ENCODE measurements around the gene AVL9.
"Not testable (repeated sequence)": the region's sequence is repeated elsewhere in the genome, so short reads cannot be mapped to it uniquely, and the experiment has no call there.

AVL9 gene

DNA sequence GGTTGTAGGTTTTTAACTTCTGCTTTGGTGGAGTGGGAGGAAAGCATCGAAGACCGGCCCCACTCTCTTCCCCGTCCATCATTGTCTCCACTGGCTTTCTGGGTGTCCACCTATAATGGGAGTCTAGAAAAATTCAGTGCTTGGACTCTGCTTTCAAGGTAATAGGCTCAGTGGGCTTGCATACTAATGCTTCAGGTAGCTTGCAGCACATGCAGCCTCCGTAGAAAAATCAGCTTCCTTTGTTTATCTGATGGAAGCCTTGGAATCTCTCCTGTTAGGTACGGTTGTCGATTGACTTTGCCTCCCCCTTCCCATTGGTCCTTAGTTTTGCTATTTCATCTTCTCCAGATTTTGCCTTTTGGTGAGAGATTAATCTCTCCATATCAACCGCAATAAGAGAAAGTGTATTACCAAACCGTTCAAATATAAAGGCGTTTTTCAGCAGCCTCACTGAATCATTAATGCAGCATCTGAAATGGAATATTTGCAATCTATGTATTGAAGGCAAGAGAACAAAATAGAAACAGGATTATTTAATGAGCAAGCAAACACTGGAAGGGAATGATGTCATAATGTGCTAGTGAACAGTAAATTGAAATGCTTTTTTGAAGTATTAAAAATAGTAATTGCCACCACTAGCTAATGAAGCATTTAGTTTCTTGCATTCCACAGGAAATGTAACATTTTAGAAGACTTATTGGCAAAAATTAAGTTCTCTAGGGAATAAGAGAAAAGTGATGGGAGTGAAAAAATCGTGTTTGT, 944 bp downstream of the AVL9 start:
- no peak for DNase-seq

DNA sequence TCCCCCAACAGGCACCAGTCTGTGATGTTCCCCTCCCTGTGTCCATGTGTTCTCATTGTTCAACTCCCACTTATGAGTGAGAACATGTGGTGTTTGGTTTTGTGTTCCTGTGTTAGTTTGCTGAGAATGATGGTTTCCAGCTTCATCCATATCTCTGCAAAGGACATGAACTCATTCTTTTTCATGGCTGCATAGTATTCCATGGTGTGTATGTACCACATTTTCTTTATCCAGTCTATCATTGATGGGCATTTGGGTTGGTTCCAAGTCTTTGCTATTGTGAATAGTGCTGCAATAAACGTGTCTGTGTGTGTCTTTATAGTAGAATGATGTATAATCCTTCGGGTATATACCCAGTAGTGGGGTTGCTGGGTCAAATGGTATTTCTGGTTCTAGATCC, 4.5 kb downstream of the AVL9 start:
- DNase-seq: not testable (repeated sequence)

DNA sequence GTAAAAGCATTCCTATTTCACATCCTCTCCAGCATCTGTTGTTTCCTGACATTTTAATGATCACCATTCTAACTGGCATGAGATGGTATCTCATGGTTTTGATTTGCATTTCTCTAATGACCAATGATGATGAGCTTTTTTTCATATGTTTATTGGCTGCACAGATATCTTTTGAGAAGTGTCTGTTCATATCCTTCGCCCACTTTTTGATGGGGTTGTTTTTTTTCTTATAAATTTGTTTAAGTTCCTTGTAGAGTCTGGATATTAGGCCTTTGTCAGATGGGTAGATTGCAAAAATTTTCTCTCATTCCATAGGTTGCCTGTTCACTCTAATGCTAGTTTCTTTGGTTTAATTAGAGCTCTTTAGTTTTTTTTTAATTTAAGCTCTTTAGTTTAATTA, 4.9 kb downstream of the AVL9 start:
- not testable (repeated sequence) for DNase-seq

DNA sequence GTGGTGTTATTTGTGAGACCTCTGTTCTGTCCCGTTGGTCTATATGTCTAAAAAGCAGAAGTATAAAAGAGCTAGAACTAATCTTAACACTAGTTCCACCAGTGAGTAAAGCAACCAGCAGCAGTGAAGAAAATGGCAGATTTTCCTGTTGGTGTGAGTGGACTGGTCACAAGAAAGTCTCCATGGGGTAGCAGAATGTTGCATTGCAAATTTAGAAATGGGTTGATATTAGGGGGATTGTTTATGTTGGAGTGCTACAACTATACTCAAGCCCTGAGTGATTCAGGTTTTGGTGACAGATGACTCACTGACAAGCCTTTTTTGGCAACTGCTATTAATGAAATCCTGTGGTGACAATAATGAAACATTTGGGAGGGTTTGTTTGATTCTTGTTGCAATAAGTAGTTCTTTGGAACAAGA, 5.6 kb downstream of the AVL9 start:
- no peak for DNase-seq

DNA sequence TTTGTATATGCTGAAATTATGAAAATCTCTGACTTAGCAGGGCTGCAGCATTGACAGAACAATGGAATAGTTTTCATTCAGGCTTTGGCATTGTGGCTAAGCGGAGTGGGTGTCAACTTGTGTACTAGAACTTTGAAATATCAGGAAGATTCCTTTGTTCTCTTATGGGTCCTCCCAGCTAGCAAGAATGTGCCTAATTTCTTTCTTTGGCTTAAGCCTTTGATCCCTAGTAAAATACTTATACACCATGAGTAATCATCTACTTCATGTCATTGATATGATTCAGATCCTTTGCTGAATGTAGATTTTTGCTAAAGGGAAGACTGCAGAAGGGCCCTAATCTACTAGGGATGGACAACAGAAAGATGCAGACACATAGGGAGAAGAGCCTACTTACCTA, 6.2 kb downstream of the AVL9 start:
- no peak for DNase-seq

DNA sequence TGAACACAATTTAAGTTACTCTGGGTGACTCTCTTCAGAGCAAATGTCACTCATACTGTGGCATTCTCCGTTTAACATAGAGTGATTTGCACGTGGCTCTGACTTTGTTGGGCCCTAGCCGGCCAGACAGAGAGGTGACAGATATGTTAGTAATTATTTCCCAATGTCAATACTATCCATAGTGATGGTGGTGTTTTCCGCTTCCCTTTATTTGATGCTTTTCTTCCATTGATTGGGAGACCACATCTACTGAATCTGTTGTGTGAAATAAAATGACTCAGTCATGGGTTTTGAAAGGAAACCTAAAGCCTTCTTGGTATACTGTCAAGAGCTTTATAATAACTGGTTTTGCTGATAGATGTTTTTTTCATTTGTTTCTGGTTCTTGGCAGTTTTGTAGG, 7.4 kb downstream of the AVL9 start:
- no peak for DNase-seq

DNA sequence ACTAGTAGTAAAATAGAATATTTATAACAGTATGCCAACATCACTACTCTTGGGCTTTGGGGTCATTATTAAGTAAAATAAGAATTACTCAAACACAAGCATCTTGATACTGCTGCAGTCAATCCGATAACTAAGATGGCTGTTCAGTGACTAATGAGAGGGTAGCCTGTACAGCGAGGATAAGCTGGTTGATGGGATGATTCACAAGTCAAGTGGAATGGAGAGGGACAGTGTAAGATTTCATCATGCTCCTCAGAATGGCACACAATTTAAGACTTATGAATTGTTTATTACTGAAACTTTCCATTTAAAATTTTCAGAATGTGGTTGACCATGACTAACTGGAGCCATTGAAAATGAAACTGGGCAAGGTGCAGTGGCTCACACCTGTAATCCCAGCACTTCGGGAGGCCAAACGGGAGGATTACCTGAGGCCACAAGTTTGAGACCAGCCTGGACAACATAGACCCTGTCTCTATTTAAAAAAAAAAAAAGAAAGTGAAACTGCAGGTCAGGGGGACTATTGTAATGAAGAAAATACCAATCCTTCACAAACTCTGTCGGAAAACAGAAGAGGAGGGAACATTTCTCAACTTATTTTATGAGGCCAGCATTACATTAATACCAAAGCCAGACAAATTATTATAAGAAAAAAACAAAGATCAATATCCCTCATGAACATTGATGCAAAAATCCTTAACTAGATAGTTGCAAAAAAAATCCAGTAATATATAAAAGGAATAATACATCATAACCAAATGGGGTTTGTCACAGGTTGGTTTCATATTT, 11.2 kb downstream of the AVL9 start:
- no peak for DNase-seq

DNA sequence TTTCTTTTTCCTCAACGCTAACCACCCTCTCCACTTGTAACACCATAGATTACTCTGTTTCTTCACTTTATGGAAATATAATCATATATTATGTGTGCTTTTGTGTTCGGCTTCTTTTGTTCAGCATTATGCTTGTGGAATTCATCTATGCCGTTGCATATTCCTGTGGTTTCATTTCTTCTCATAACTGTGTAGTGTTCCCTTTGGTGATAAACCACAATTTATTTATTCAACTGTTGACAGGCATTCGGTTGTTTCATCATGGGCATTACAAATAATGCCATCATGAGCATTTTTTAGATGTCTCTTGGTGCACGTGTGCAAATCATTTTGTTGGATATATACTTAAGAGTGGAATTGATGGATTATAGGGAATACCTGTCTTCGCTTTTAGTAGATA, 12.1 kb downstream of the AVL9 start:
- no peak for DNase-seq

DNA sequence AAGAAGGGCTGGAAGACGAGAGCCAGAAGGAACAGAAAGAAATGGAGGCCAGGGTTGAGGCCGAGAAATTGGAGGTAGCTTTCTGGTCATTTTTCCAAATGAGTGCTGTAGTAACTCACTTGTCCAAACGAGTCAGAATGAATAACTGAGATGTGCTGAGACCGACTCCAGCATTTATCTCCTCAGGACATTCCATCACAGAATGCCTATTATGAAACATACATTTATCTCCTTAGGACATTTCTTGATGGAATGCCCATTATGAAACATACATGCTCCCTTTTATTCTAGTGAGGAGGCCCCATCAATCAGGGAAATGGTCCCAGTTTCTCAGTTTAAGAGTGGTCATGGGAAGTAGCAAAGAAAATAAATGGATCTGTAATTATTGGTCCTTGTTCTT, 16.5 kb downstream of the AVL9 start:
- no peak for DNase-seq

DNA sequence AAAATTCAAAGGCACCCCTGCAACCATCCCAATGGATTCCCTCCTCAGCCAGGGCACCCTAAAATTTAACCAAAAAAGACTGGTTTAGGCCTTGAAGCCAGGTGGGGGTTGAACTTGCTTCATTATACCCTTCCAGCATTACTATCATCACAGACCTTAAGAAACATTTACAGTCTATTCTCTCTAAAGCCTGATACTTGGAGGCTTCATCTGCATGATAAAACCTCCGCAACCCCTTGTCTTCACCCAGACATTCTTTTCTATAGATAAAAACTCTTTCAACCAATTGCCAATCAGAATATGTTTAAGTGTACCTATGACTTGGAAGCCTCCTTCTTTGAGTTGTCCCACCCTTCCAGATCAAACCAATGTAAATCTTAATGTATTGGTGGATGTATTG, 17.9 kb downstream of the AVL9 start:
- no peak for DNase-seq

DNA sequence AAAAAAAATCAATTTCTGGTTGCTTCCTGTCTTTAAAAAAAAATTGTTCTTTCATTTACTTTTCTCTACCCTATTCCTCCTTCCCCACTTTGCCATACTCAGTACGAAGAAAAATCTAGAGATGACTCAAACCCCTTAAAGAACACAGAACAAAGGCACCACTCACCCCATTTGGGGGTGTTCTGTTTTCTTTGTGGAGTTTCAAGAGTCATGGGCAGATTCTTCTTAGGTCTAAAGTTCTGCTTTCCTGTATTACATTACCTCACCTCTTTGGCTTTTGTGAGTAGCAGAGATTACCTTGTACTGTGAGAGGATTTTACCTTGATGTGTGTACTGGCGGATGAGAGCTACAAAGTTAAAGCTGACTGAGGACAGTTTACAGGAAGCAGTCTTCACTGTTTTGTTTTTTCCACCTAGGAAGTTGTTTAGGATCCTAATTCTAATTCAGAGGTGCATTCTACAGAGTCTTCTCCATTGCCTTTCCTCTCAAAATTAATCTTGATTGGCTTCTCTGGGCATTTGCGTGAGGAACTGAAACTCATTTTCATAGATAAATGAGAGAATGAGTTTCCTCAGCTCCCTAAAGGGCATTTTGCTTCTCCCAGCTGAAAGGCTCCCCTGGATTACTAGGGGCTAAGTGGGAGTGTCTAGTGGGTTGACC, 20.7 kb downstream of the AVL9 start:
- no peak for DNase-seq

DNA sequence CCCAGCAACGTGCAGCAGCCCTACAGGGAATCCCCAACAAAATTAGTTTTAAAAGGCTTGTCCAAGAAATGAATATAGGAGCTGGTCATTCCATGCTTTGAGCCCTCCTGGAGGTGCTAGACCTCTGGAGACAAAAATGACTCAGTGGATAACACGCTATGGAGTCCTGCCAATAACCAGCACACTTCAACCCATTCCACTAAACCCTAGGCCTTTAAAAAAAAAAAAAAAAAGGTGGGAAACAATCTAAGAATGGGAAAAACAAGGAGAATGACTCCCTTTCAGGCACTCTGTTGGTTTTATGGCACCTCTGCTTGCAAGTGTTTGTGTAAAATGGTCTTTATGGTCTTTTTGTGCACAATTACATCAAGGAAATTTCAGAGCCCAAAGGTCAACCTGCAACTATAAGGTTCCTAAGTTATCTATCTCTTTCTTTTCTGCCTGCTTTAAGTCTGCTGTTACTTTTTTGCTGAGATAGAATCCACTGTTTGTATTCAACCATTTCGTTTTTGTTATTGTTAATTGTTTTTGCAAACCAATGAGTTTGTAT, 21.3 kb downstream of the AVL9 start:
- DNase-seq: no peak

DNA sequence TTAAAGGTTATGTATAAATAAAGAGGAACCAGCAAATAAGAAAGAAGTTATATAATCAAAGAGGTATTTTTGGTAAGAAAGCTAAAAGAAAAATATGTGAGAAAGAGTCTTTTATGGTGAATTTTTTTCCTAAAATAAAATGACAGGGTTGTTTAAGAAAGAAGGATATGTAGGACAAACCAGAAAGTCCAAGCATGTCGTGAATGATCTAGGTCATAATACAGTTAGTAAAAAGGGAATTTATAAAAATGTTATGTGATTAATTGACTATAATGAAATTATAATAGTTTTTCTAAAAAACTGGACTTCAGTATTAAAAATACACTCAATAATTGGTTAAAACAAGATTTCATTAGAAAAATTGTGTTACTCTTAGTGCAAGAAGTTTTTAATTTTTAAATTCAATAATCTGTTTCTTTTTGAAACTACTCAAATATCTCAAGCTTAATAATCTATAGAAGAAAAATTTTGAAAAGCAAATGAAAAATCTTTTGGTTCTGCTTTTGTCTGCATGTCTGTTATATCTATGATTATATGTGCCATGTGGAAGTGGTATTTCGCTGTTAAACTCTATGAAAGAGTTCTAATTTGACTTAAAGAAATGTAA, 23.3 kb downstream of the AVL9 start:
- peak; percentile 1 to 14 for DNase-seq

DNA sequence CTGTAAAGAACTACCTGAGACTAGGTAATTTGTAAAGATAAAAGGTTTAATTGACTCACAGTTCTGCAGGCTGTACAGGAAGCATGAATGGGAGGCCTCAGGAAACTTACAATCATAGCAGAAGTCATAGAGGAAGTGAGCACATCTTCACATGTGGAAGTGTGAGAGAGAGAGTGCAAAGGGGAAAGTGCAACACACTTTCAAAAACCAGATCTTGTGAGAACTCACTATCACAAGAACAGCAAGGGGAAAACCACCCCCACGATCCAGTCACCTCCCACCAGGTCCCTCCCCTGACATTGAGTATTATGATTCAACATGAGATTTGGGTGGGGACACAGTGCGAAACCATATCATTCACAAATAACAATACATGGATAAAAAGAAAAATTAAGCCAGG, 24.5 kb downstream of the AVL9 start:
- peak in 1 of 2 experiments; percentile 1 for DNase-seq

DNA sequence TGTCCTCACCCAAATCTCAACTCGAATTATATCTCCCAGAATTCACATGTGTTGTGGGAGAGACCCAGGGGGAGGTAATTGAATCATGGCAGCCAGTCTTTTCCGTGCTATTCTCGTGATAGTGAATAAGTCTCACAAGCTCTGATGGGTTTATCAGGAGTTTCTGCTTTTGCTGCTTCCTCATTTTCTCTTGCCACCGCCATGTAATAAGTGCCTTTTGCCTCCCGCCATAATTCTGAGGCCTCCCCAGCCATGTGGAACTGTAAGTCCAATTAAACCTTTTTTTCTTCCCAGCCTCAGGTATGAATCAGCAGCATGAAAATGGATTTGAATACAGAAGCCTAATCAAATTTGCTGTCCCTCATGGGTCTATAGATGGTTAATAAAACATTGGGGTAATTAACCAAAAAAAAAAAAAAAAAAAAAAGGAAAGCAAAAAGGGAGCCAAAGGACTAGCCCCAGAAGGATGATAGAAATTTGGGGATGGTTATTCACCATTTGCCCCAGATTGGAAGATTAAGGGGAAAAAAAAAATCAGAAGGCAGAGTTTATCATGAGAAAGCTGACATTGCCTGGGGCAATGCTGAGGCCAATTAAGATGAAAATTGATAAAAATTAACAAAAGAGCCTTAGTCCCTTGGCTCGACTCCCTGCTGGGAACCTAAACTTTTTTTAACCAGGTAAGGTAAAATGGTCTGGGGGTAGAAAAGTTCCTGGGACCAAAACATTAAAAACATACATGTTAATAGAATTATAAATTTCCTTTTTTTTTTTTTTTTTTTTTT, 27.6 kb downstream of the AVL9 start:
- no peak for DNase-seq

DNA sequence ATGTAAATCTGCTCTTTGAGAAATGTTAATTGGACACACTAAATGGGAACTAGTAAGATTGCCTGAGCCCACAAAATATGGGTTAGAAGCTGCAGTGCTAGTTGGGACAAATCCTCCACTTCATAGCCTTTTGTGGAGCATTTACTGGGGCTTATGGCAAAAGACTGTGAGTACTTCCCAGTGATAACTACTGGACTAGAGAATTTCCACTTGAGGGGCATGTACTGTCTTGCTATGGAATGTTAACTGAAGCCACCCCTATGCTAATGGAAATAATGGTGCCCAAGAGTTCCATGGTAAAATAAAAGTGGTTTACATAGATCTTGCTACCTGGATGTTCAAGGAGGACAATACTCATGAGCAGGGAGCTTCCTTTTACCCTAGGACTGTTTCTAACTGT, 29.3 kb downstream of the AVL9 start:
- no peak for DNase-seq

DNA sequence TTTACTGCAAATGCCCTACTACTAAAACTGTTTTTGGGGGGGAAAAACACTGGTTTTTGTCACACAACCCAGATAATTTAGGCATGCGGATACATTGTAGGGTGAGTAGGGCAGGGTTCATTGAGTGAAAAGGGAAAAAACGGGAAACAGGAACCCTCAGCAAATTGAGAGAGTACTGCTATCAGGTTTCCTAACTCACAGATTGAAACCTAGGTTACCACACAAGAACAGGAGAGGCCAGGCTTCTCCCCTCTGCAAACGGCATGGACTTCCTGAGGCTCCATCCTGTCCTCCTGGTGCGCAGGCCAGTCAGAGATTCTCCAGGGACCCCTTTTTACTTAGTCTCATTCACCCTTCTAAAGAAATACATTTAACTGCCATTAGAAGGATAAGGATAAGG, 30.6 kb downstream of the AVL9 start:
- no peak for DNase-seq

DNA sequence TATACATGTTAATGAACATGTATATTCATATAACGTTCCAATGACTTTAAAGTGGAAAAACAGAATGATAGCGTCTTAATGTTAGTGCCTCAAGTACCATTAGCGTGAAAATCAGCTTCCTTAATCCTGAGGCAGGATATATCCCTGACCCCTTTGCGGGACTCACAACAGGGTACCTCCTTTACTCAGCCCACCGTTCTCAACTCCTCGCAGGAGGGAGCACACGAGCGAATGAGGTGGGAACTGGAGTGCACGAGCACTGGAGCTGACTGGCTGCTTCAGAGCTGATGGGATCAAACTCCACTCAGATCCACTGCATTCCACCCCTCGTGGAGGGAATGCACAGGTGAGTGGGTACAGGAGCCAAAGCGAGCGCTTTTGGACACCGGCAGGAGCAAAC, 36.1 kb downstream of the AVL9 start:
- no peak for DNase-seq

DNA sequence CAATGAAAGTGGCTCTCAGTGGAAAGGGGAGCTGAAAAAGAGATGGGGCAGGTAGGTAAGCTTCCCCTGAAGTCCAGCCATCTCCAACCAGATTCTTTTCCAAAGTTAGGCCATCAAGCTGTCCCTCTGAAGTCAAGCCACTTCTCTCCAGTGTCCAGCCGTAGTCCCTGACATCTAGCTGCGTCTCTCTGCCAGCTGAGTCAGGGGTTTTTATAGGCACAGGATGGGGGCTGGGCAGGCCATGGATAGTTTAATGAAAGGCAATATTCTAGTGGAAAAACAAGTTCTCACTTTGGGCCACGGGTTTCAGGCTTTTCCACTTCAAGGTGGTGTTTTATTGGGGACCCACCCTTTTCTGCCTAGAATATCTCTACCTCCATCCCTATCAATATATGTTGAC, 36.8 kb downstream of the AVL9 start:
- DNase-seq: no peak

DNA sequence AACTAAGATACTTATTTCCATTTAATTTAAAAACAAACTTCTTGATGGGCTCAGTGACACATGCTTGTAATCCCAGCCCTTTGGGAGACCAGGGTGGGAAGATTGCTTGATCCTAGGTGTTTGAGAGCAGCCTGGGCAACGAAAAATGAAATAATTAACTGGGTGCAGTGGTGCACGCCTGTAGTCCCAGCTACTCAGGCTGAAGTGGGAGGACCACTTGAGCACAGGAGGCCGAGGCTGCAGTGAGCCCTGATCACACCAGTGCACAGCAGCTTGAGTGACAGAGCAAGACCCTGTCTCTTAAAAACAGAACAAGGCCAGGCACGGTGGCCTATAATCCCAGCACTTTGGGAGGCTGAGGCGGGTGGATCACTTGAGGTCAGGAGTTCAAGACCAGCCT, 37.4 kb downstream of the AVL9 start:
- no peak for DNase-seq

DNA sequence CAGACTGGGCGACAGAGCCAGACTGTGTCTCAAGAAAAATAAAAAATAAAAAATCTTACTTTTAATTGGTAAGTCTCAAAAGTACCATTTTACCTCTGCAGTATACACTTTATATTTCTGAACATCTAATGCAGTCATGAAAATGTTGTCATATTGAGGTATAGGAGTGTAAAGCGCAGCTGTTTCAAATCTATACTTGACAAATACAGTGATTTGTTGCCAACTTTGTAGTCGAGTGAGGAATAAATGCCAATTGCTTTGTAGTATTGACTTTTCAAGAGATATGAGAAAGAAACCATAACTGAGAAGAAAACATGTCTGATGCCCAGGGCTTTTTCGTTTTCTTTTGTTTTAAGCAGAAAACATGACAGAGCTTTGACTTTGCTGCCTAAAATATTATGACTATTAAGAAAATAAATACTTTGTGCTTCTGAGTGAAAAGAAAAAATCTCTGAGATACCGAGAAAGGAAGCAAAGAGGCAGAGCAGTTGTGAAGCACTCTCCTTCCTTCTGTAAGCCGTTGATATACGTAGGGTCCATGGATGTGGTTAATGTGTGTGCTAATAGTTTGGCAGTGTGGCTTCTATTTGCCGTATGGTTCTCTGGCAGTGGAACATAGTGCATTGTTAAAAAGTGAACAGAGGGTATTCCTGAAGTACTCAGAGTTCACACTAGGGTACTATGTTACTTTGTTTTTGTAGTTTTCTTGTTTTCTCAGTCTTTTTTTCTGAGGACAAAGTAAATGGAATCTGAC, 38.2 kb downstream of the AVL9 start:
- no peak for DNase-seq

Measured in NCI-H1930 (cell line).